Epidermal melanocyte (primary cell): ENCODE measurements around the gene UBL7.

Experiments
- DNase-seq: peaks from one replicate; pipeline ENCODE4 v3.0.0; 2011; ENCODE audit warnings: low spot score; ENCODE audit not compliant: insufficient read length

The UBL7 gene

DNA sequence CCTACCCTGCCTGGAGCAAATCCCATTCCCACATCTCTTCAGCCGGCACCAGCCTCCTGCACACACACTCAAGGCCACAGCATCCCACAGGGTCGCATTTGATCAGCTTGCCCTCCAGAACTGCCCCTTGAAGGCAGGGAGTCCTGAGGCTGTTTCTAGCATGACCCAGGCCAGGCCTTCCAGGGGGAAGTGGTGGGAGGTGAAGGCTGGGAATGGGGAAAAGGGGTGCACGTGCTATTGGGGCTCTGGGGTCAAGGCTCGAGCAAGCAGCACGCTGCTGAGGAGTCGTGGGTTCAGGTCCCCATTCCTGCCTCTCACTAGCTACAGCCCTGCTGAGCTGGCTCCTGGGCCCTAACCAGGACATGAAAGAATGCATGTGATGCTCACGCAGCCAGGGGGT, 52.1 kb downstream of the UBL7 start:
- no peak for DNase-seq

- no peak for DNase-seq
Observed at GRCh38 chr15:74408385-74408784, 52.6 kb downstream of the UBL7 start.

DNA sequence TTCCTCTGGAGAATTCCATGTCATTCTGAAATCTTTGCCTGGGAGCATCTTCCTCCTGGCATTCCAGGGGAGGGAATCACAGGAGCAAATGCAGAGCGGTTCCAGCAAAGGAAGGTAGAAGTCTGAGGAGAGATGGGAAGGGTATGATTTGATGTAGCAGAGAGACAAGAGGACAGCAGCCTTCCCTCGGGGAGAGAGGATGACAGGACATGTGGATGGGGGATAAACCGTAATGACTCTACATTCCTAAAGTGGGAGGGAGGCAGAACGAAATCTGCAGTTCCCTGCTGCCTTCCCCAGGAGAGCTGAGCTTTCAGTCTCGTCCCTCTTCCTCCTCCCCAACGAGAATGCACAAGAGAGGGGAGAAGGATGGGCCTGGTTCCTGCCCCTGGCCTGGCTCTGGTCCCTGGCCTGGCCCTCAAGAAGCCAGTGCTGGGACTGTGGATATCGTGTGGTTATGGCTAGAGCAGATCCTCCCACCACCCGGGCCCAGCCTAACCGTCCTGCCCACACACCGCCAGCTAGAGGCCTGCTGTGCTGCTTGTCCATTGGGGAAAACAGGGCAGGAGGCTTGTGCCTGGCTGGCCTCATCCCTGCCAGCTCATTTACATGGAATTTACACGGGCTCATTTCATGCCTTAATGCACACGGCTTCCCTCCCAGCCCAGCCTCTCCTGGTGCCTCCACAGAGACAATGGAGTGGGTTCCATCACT, 53.8 kb downstream of the UBL7 start:
- DNase-seq, result peak; percentile 88

GRCh38 chr15:74406517-74406916, 54.4 kb downstream of the UBL7 start:
- DNase-seq, result no peak

DNA sequence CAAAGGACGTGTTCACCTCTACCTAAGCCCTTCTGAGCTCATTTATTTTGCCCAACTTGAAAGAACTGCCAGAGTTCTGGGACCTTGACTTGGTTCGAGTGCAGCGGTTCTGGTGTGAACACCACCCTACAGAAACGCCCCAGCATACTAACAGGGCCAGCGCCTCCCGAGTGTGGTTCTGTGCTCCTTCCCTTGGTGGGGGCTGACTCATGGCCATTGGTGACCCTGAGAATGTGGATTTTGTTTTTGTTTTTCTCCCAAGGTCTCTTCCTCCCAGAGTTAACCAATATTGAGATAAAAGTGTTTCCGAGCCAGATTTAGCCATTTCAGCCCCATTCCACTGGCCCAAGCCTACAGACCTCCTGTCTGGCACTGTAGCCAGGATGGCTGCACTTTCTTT, 55.1 kb downstream of the UBL7 start:
- no peak for DNase-seq

GRCh38 chr15:74403991-74404563, 56.9 kb downstream of the UBL7 start:
- no peak for DNase-seq

DNA sequence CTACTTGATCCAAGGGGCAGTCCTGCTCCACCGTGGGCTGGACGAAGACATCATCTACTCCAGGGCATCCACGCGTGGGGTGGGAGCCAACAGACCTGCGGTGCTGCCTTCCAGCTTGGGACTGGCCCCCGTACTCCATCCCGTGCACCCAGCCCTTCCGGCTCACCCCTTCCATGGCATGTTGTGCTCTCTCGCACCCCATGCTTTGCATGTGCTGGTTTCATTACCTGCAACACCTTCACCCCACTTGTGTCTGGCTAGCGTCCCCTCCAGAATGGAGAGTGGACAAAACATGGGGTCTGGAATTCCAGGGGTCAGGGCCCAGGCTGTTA, 57.4 kb downstream of the UBL7 start:
- no peak for DNase-seq

DNA sequence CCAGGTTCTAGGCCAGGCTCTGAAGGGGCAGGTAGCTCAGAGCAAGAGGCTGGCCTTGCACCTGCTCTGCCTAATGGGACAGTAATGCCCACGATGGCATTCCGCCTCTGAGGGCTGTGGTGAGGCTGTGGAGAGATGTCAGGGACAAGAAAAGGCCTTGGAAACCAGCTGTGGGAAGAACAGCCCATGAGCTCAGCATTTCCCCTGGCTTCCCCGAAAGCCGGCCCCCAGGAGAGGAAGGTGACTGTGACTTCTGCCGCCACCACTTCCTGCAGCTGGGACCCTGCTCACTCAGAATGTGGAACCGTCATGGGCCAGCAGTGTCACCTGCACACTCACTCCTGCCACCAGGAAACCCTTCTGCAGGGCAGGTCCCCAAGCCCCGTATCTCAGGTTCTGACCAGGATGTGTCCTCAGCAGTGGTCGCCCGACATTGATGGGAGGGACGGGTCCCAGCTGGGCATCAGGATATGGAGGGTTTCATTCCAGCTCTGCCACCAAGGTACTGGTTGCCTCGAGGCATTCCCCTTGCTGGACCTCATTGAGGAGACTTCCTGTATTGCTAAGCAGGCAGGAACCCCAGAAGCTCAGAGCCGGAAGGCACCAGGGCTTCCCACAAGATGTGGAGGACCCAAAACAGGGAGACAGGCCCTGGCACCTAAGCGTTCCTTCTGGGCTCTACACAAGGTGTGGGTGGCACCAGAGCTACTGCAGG, 57.9 kb downstream of the UBL7 start:
- no peak for DNase-seq

GRCh38 chr15:74402337-74402841, 58.6 kb downstream of the UBL7 start:
- no peak for DNase-seq

GRCh38 chr15:74400915-74401757, 59.8 kb downstream of the UBL7 start:
- no peak for DNase-seq

GRCh38 chr15:74400313-74400860, 60.6 kb downstream of the UBL7 start:
- DNase-seq, result no peak

DNA sequence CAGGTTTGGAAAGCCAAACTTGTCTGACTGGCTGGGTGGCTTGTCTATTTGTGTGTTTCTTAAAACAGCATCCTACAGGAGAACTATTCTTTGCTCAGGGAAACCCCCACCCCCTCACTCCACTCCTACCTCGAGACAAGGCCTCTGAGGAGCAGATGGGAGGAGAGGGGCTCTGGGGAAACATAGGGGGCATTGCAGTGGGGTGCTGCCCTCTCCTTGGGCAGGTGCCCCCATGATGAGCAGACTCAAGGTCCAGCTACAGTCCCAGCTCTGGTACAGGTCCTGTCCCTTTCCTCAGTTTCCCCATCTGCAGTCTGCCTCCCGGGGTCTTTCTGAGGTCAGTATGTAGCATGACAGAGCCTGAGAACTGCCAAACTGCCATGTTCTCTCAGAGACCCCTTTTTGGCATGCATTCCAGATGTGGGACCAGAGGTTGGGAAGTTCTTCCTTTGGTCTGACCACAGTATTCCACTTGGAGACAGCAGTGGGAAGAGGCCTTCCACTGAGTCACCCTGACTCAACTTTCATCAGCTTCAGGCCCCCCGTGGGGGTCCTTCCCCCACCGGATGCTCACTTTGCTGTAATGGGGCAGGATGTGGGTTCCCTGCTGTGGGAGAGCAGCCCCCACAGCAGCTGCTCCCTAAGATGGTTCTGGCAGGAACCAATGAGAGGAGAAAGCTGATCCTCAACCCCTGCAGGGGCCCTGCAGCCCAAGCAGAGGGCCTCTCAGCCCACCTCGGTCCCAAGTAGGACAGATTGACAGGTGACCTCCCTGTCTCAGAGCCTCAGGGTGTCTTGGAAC, 61.2 kb downstream of the UBL7 start:
- no peak for DNase-seq

DNA sequence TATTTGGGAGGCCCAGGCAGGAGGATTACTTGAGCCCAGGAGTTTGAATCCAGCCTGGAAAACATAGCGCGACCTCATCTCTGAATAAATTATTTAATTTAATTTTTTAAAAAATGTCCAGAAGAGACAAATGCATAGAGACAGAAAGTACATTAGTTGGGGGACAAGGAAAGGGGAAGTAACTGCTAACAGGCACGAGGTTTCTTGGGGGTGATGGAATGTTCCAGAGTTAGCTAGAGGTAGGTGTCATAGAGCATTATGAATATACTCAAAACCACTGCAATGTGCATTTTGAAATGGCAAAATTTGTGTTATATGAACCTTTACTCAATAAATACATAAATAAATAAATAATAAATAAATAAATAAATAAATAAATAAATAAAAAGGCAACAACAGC, 61.9 kb downstream of the UBL7 start:
- DNase-seq, result no peak

- no peak for DNase-seq
Observed at GRCh38 chr15:74398183-74398582, 62.8 kb downstream of the UBL7 start.

DNA sequence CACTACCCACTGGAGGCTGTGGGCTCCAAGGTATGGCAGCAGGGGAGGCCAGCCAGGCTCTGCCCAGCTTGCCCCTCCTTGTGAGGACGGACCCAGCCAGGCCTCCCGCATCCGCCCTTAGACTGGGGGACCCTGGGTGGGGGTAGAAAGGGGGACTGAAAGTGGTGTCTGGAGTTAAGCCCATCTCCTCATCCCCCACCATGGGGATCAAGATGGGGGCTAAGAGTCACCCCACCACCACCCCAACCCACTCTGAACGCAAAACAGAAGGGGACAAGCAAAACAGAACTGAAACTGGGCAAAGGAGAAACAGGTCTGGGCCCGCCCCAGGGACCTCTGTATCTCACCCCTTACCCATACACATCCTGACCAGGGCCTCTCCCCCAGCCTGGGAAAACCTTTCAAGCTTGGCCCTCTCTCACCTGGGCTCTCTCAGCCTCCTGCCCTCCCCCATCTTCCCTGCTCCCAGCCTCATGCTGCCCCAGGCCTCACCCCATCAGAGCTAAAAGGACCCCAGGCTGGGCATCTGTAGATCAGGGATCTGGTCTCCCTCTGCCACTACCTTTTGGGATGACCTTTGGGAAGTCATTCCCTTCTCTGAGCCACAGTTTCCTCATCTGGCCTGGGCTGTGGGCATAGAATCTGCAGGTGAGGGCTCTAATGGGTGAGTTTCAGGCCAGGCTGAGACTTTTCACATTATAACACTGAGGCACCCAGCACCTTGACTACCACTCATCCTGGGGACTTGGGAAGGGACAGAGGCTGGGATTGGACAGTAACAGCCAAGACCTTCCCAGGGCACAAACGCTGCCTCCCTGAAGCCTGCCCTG, 63.5 kb downstream of the UBL7 start:
- DNase-seq, result no peak

GRCh38 chr15:74396445-74397238, 64.3 kb downstream of the UBL7 start:
- DNase-seq, result no peak

DNA sequence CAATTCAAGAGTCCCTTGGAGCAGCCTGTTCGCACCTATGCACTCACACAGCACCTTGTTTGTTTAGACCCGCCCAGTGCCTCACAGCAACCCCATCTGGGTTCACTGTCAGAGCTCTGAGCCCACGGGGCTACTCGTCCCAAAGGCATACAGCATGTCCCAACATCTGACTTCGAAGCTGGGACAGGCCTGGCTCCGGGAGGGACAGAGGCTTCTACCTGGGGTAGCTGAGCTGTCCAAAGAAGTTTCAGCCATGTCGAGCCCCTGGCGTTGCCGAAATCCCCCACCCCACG, 64.9 kb downstream of the UBL7 start:
- no peak for DNase-seq
